Measurements from ENCODE around the gene SCD5.

Gene SCD5

DNA sequence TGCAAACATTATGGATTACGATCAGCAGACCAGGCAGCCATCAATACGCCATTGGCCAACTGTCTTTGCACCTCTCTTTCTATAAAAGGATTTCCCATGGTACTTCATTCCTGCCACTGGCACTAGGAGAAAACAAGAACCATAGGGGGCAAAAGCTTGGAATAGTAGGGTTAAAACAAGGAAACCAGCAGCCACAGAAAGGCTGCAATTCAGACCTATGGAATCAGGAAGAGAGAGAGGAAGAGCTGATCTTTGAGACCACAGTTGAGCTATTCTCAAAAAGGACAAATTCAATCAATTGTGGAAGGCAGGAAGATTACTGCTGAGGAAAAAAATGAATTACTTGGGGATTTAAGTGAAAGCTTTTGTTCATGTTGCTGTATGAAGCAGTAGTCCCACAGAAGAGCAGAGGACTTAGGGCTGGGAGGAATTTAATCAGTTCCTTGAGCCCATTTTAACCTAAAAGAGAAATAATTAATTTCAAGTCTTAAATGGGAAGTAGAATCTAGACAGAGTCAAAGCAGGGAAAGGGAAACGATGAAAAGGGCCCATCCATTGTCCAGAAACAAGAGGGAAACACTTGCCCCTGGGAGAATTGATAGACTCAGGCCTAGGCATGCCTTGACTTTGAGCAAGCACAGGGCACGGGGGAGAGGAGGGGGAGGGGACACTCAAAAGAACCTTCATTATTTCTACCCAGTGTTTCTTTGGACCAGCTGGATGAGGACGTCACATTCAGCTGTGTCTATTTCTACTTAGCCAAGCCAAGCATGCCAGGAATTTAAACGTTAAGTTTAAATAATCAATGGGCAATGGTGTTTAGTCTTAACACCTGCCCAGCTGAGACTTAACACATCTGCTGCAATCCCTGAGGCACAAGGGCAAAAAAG, 50.7 kb downstream of the SCD5 start:
- Histone ChIP-seq H3K9me3 (ENCODE audit: control insufficient read depth, low read length) (no peaks in the 10 kb centered on the region), H3K4me1 (ENCODE audit: control insufficient read depth, insufficient read depth, low read length, poor library complexity, severe bottlenecking) (peaks cover 19% of the 10 kb centered on the region), H3K27ac (ENCODE audit: low read depth, low read length, severe bottlenecking) (no peak overlapping the region), H3K4me3 (ENCODE audit: extremely low read depth, insufficient read depth, low read length, poor library complexity, severe bottlenecking) (no peak overlapping the region), H3K36me3 (ENCODE audit: control insufficient read depth, insufficient read depth, low read length) (no peaks in the 10 kb centered on the region)
- 85 to 95% methylated on average over 2 to 4 of the region's 6 CpGs for WGBS, 2 experiments (ENCODE audit: insufficient coverage in 2 of 2)

DNA sequence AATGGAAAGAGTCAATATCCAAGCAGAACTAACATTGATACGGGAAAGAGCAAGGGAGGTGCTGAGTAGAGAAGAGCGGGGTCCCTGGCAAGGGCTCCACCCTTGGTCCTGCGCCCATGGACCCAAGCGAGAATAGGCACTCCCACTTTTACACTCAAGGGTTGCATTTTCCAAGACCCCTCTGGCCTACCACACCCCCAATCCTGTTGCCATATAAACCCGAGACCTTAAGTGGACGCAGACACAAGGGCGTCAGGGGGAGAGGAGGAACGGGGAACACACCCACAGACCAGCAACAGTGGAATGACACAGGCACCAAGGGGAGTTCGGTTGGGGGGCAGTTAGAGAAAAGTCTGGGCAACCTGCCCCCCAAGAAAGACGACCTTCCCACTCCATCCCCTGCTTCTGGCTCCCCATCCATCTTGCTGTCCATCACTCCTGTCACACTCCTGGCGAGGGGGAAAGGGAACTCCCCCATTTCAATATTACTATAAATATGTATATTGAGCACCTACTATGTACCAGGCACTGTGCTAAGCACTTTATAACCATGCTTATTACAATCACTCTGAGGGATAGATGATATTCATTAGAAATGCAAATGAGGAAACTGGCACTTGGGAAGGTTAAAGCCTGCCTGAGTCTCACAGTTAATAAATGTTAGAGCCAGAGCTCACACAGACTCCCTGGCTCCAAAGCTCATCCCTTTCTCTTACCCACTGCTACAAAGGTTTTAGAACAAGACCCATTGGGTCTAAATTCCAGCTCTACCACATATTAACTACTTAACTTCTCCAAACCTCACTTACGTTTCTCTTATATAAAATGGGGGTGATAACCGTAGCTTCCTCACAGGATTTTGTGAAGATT, 51.7 kb downstream of the SCD5 start:
- Histone ChIP-seq H3K36me3 (ENCODE audit: control insufficient read depth, insufficient read depth, low read length) (no peaks in the 10 kb centered on the region), H3K9me3 (ENCODE audit: control insufficient read depth, low read length) (no peaks in the 10 kb centered on the region), H3K4me1 (ENCODE audit: control insufficient read depth, insufficient read depth, low read length, poor library complexity, severe bottlenecking) (peaks cover 19% of the 10 kb centered on the region), H3K4me3 (ENCODE audit: extremely low read depth, insufficient read depth, low read length, poor library complexity, severe bottlenecking) (no peak overlapping the region), H3K27ac (ENCODE audit: low read depth, low read length, severe bottlenecking) (no peak overlapping the region)
- WGBS, 2 experiments (ENCODE audit: insufficient coverage in 2 of 2): 64 to 69% methylated on average over 5 of the region's 13 CpGs

DNA sequence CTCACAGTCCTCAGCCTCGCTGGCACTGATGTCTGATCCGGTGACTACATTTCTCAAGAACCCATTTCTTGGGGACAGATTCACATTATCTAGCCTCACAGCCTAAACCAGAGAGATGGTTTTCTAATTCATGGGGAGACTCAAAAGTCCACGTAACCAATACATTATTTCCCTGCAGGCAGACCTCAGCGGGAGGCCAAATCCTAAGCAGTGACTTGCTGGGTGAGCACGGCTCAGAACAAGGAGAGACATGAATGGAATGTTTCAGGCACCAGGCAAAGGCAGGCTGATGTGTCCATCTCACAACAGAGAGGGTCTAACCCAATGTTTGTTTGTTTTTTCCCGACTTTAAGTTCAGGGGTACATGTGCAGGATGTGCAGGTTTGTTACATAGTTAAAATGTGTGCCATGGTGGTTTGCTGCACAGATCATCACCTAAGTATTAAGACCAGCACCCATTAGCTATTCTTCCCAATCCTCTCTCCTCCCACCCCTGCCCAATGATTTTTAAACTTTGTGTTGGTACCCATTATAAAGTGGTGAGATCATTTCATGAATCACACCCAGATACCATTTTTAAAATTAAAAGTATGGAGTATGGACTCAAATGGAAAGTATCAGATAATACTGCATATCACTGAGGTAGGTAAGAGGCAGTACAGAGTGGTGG, 53.3 kb downstream of the SCD5 start:
- H3K4me3 ChIP-seq (ENCODE audit: extremely low read depth, insufficient read depth, low read length, poor library complexity, severe bottlenecking): no peak overlapping the region
- no peaks in the 10 kb centered on the region for H3K9me3 ChIP-seq (ENCODE audit: control insufficient read depth, low read length)
- WGBS, 2 experiments (ENCODE audit: insufficient coverage in 2 of 2): 36 to 50% methylated on average over 5 of the region's 6 CpGs
- peaks cover 19% of the 10 kb centered on the region for H3K4me1 ChIP-seq (ENCODE audit: control insufficient read depth, insufficient read depth, low read length, poor library complexity, severe bottlenecking)
- no peak overlapping the region for H3K27ac ChIP-seq (ENCODE audit: low read depth, low read length, severe bottlenecking)
- H3K36me3 ChIP-seq (ENCODE audit: control insufficient read depth, insufficient read depth, low read length): no peaks in the 10 kb centered on the region

DNA sequence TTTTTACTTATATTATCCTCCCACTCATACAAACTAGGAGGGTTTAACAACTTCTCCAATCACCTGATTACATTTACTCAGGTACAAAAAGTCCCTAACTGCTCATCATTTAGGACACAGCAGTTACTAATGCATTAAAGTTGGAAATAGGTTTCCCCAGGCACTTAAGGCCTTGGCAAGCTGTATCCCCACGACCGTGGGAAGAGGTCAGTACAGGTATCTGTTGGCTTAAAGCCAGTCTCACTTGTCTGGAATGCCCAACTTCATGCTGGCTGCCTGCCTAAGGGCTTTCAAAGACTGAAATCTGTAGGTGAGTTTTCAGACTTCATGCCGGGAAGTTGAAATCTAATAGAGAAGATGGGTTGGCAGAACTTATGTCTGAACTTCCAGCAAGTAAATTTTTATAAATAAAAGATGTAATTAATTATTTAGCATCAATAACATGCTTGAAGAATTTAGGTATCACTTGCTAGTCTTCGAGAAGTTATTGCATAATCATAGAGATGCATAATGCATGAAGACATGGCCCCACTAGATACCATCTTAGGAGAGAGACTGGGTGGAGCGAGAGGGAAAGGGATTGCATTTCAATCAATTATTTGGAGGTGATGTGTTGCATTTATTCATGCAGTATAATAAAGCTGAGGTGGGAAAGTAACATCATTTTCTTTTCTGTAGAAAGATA, 54.2 kb downstream of the SCD5 start:
- Histone ChIP-seq H3K9me3 (ENCODE audit: control insufficient read depth, low read length) (no peaks in the 10 kb centered on the region), H3K27ac (ENCODE audit: low read depth, low read length, severe bottlenecking) (no peak overlapping the region), H3K4me3 (ENCODE audit: extremely low read depth, insufficient read depth, low read length, poor library complexity, severe bottlenecking) (no peak overlapping the region), H3K36me3 (ENCODE audit: control insufficient read depth, insufficient read depth, low read length) (no peaks in the 10 kb centered on the region), H3K4me1 (ENCODE audit: control insufficient read depth, insufficient read depth, low read length, poor library complexity, severe bottlenecking) (peaks cover 19% of the 10 kb centered on the region)
- WGBS, 2 experiments (ENCODE audit: insufficient coverage in 2 of 2): 64 to 79% methylated on average over 3 to 4 of the region's 5 CpGs

DNA sequence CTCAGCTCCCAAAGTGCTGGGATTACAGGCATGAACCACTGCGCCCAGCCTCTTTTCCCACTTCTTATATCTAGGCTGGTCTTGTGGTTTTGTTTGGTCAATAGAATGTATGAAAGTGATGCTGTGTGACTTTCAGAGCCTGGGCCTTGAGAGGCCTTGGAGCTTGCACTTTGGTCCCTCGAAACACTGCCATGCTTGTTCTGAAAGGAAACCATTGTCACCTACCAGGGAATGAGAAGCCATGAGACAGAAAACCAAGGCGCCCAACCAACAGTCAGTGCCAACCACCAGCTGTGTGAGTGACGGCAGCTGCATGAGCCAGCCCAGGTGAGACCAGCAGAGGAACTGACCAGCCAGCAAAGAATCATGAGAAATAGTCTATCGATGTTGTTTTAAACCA, 57.4 kb downstream of the SCD5 start:
- 85 to 87% methylated on average over 2 to 3 of the region's 5 CpGs for WGBS, 2 experiments (ENCODE audit: insufficient coverage in 2 of 2)
- Histone ChIP-seq H3K4me3 (ENCODE audit: extremely low read depth, insufficient read depth, low read length, poor library complexity, severe bottlenecking) (no peak overlapping the region), H3K36me3 (ENCODE audit: control insufficient read depth, insufficient read depth, low read length) (no peaks in the 10 kb centered on the region), H3K27ac (ENCODE audit: low read depth, low read length, severe bottlenecking) (no peak overlapping the region), H3K9me3 (ENCODE audit: control insufficient read depth, low read length) (no peaks in the 10 kb centered on the region), H3K4me1 (ENCODE audit: control insufficient read depth, insufficient read depth, low read length, poor library complexity, severe bottlenecking) (peaks cover 12% of the 10 kb centered on the region)

DNA sequence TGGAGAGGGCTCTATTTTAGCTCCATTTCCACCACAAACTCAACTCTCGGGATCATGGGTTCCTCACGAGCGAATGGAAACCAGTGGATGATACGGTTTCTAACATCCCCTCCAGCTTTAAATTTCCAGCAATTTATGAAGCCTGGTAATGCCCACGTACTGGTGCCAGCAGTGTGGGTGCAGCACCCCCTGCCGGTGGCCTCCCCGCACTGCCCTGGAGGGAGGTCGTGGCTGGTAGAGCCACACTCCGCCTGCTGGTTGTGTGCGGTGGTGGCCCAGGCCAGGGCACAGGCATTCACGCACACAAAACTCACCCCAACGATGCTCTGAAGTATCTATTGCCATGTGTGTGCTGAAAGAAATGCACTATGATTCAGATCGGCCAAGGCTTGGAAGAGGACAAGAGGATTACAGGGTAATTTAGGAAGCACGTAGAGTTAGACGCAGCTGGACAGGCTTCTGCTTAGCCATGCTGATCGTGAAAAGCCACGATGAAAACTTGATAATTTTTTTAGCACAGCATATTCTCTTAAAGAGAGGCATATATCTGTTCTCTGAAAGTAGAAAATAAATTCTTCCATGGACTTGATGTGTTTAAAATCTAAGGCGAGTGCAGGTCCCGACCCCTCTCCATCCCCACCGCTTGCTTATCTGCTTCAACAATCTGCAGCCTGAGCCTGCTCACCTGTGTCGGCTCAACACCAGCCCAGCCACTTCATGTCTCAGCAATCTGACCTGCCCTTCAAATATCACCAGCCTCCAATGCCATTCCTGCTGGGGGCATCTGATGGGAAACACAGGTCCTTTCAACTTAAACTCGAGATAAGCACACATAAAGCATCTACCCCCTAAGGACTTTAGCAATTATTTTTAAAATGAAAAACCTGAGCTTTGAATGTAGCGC, 59.1 kb downstream of the SCD5 start:
- no peaks in the 10 kb centered on the region for H3K36me3 ChIP-seq (ENCODE audit: control insufficient read depth, insufficient read depth, low read length)
- peaks cover 1% of the 10 kb centered on the region for H3K4me1 ChIP-seq (ENCODE audit: control insufficient read depth, insufficient read depth, low read length, poor library complexity, severe bottlenecking)
- no peaks in the 10 kb centered on the region for H3K9me3 ChIP-seq (ENCODE audit: control insufficient read depth, low read length)
- no peak overlapping the region for H3K4me3 ChIP-seq (ENCODE audit: extremely low read depth, insufficient read depth, low read length, poor library complexity, severe bottlenecking)
- 49 to 58% methylated on average over 14 to 17 of the region's 23 CpGs for WGBS, 2 experiments (ENCODE audit: insufficient coverage in 2 of 2)
- no peak overlapping the region for H3K27ac ChIP-seq (ENCODE audit: low read depth, low read length, severe bottlenecking)

DNA sequence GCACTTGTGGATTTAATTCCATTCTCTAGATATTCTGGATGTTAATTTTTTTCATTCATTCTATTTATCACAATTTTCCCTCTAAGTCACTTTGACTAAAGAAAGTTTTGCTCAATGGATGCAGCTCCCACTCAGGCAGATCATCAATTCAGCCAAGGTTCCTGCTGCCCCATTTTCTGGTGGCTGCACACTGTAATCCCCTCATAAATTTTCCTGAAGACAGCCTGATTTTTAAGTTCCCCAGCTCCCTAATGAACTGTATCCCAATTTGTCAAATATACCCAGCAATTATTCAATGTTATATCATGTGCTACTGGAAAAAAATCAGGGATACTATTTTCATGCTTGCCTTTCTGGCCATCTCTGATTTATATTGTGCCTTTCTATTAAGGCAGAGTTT, 61.2 kb downstream of the SCD5 start:
- no peaks in the 10 kb centered on the region for H3K4me1 ChIP-seq (ENCODE audit: control insufficient read depth, insufficient read depth, low read length, poor library complexity, severe bottlenecking)
- H3K36me3 ChIP-seq (ENCODE audit: control insufficient read depth, insufficient read depth, low read length): no peaks in the 10 kb centered on the region
- no peaks in the 10 kb centered on the region for H3K9me3 ChIP-seq (ENCODE audit: control insufficient read depth, low read length)

DNA sequence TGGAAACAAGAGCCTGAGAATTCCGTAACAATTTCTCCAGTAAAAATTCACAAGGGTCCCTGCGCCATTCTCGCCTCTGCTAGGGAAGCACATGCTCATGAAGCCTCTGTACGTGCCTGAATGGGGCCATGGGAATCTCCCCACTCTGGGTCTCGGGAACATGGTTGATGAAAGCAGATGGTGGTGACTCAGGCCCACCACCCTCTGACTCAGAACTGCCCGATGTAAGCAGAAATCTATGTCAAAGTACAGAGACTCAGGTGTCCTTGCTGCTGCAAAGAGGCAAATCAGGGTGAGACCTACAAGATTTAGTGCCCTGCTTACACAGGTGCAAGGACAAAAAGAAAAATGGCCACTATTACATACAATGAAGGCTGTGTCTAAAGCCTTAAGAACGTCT, 65.0 kb downstream of the SCD5 start:
- H3K4me3 ChIP-seq (ENCODE audit: extremely low read depth, insufficient read depth, low read length, poor library complexity, severe bottlenecking): no peak overlapping the region
- no peak overlapping the region for H3K27ac ChIP-seq (ENCODE audit: low read depth, low read length, severe bottlenecking)
- peaks cover 7% of the 10 kb centered on the region for H3K9me3 ChIP-seq (ENCODE audit: control insufficient read depth, low read length)
- 81 to 90% methylated on average over 6 of the region's 7 CpGs for WGBS, 2 experiments (ENCODE audit: insufficient coverage in 2 of 2)
- no peaks in the 10 kb centered on the region for H3K4me1 ChIP-seq (ENCODE audit: control insufficient read depth, insufficient read depth, low read length, poor library complexity, severe bottlenecking)
- no peaks in the 10 kb centered on the region for H3K36me3 ChIP-seq (ENCODE audit: control insufficient read depth, insufficient read depth, low read length)

More for the DNA sequence above, 61.2 kb downstream of the SCD5 start:
- Histone ChIP-seq H3K27ac (ENCODE audit: low read depth, low read length, severe bottlenecking) (no peak overlapping the region), H3K4me3 (ENCODE audit: extremely low read depth, insufficient read depth, low read length, poor library complexity, severe bottlenecking) (no peak overlapping the region)

DNA sequence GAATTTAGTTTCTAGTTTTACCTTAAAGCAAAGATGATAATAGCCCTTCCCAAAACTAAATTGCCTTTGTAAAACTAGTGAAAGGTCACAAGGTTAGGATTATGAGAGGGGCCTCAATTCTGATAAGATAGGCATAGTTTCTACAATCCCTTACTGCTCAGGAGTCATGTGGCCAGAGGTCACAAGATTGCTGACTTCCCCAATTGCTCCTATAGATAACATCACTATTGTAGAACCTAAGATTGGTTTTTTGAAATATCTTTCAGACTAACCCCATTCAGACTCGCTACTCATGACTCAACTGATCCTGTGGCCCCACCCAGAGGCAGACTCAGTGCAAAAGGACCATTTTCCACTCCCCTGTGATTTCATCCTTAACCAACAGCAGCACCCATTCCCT, 70.3 kb downstream of the SCD5 start:
- Histone ChIP-seq H3K4me1 (ENCODE audit: control insufficient read depth, insufficient read depth, low read length, poor library complexity, severe bottlenecking) (no peaks in the 10 kb centered on the region), H3K4me3 (ENCODE audit: extremely low read depth, insufficient read depth, low read length, poor library complexity, severe bottlenecking) (no peak overlapping the region), H3K9me3 (ENCODE audit: control insufficient read depth, low read length) (peaks cover 10% of the 10 kb centered on the region), H3K27ac (ENCODE audit: low read depth, low read length, severe bottlenecking) (no peak overlapping the region), H3K36me3 (ENCODE audit: control insufficient read depth, insufficient read depth, low read length) (no peaks in the 10 kb centered on the region)
- WGBS, 2 experiments (ENCODE audit: insufficient coverage in 2 of 2): 80 to 91% methylated on average over 1 of the region's 1 CpG
